Measurements from ENCODE around the gene ZNF813.

- TF ChIP-seq CTCF (conservative IDR thresholded peaks at IDR 0.05 in 1 of 2, IDR thresholded peaks at IDR 0.05 in 1 of 2; ENCODE audit: extremely low read depth in 1 of 2, insufficient read depth in 1 of 2, low read depth in 1 of 2, low read length in 2 of 2) (no peak), EZH2 (IDR thresholded peaks at IDR 0.05; ENCODE audit: borderline replicate concordance, low read length) (no peak)
Measured at GRCh38 chr19:53518121-53518520, 50.6 kb downstream of the ZNF813 start.
